ENCODE data around the gene DIDO1.

DNA sequence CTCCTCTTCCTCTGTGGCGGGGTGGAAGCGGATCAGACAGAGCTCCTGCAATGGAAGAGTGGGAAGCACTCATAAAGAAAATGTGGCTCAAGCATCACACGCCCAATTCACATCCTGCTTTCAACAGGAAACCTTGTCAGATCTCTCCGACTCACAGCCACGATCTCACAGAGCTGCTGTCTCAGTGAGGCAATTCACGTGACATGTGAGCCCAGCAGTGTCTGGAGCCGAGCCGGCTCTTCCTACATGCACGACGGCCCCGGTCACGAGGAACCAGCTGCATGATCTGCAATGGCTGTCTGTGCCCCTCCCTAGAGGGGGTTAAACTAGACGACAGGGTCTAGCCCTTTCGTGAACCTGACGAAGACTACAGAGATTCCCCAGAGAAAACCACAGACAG, 35.2 kb downstream of the DIDO1 start:
- no peak for TF ChIP-seq CTCF (conservative IDR thresholded peaks at IDR 0.05 in 1 of 2, IDR thresholded peaks at IDR 0.05 in 1 of 2; ENCODE audit: low read depth in 1 of 2, low read length in 2 of 2)
- TF ChIP-seq EZH2 (IDR thresholded peaks at IDR 0.05; ENCODE audit: low read length, missing control alignments): no peak
